Glomerular visceral epithelial cell (primary cell): ENCODE measurements around the gene LARGE1.

Experiments
- DNase-seq: peaks from one replicate; pipeline ENCODE4 v3.0.0-alpha.2; 2016; ENCODE audit errors: extremely low spot score

LARGE1 gene

DNA sequence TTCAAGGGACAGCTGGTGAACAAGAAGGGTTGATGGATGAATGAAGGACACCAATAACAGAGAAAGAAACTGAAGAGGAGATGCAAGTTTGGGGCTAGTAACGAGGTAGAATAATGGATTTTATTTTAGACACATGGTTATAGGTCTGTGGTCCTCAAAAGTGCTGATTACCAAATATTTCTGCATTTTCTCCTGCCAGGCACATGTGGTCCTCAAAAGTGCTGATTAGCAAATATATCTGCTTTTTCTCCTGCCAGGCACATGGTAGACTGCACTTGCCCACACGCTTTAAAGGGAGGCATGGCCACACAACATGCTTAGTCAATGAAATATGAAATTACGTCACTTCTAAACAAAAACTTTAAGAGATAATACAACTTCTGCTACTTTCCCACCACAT is 489.0 kb downstream of the LARGE1 start:
- DNase-seq, result no peak

DNA sequence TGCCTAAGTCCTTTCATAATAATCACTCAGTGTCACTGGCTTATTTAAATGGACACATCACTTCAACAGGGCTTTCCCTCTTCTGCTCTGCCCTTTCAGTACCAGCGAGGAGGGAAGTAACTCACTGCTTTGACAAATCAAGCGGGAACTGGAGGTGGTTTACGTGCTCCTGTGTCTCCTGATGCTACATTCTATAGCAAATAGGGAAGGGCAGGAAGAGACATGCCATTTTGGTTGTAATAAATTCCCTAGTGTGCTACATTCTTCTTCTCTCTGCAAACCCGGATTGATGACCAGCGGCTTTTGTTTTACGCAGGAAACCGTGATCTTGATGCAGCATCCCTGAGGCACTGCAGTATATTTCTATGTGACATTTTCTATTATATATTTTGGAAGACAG is 491.0 kb downstream of the LARGE1 start:
- DNase-seq, result no peak

DNA sequence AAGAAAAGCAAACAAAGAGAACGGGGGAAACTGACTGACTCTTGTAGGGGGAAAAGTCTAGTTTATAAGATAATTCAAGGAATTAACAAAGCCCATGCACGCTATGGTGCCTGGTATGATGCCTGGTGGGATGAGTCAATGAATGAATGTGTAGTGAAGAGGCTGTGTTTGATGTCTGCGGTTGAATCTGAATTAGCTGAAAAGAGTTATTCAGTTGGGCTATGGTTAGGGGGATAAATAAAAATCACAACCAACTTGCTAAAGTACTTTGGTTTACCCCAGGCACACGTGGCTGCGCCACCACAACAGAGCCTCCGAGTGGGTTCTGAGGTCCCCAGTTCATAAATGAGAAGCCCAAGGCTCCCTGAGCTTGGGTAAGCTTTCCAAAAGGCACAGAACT is 492.8 kb downstream of the LARGE1 start:
- no peak for DNase-seq

DNA sequence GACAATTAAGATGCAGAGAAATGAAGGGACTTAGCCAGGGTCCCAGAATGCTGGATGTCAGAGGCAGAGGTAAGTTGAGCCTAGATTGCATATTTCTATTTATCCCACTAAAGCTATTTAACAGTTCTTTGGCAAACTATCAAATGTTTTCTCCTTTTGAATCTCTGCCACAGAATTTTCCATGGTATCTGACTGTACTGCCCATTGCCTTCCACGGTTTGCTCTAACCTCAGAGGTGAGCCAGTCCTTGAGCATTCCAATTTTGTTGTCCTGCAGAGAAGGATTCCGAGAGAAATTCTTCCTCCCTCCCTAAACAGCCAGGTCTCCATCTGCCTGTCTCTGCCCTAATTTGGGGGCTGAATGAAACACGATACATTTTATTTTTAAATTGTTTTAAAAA is 493.8 kb downstream of the LARGE1 start:
- DNase-seq, result no peak

DNA sequence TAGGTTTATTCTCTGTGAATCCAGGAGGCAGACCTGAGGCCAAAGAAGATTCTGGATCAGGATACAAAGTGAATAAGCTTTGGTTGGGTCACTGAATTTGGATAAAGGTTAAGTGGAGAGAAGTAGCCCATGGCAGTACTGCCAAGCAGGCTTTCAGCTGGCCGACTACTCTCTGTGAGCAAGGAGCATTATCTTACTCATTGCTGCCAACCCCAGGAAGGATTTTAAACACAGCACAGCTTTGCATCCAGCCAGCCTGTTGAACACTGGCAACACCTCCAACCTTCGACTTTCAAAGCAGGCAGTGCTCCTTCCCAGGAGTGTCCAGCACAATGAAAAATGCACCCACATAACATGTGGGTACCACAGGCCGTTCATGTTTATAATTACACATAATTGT is 498.4 kb downstream of the LARGE1 start:
- no peak for DNase-seq

DNA sequence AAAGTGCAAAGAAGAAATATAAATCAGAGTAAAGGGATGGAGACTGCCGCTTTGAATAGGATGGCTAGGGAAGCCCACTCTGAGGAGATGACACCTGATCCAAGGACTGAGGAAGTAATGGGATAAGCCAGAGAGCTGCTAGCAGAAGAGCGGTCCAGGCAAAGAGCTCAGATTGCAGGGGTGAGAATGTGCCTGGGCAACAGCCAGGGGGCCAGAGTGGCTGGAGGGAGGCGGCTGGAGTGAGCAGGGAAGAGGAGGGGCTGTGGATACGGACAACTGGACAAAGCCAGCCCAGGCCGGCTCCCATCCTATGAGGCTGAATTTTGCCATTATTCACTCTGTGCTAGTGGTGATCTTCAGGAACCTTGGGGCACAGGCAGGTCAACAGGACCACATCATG is 501.8 kb downstream of the LARGE1 start:
- DNase-seq, result no peak

DNA sequence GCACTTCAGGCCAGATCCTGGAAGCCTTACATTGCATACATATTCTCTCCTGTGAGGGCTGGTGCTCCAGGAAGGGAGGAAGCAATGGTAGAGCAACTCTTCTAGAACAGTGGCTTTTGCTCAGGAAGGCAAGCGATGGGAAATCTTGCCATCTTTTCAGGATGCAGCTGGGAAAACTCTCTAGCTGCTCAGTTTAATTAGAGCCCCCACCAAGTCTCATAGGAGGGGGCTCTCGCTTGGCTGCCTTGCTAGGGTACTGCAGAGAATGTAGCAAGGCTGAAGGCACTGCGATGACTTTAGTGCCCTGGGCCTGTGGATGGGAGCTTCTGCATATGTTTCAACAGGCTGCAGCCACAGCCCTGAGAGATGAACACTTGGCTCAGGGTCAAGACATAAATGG is 504.9 kb downstream of the LARGE1 start:
- DNase-seq, result no peak

DNA sequence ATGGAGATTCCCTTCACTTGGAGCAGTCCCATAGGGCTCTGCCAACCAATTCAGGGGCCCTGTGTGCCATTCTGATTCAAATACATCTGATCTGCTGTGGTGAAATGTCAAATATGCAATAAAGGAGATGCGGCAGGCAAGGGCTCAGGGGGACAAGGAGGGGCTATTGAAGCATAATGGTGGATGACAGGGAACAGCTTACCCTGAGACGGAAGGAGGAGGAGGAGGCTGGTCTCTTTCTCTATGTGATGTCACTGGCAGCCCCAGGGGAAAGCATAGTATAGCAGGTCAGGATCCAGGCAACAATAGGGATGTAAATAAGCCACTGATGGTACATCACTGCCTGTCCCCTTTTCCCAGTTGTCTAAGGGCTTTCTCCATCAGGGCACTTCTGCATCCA is 511.2 kb downstream of the LARGE1 start:
- DNase-seq, result no peak

DNA sequence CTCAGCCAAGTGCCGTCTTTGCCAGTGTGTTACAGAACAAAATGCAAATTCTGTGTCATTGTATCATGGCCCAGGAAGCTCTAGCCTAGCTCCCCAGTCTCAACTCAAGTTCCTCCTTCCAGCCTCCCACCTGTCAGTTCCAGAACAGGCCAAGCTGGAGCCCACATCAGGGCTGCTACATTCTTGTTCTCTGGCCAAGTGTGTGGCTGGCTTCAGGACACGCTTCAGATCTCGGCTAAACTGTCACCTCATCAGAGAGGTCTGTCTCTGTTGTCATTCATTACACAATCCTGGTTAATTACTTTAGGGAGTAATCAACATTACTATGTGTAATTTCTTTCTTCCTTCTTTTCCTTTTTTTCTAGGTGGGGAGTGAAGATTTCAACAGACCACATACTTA is 515.1 kb downstream of the LARGE1 start:
- DNase-seq, result peak; percentile 81

DNA sequence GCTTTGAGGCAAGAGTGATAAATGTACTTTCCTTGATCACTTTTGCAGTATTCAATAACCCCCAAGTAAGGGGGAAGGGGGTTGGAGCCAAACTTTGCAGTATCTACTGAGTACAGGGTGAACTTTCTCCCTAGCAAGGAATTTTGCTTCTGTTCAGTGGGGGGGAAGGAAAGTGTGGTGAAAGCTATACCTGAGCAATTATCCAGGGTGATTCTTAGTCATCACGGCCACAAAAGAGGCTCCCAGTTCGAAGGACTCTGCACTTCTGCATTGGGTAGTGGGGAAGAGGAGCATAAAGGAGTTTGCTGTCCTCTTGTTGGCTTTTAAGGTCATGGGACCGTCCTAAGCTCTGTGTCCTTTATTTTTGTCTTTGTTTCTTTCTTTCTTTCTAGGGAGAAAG is 515.6 kb downstream of the LARGE1 start:
- DNase-seq, result peak; percentile 56

DNA sequence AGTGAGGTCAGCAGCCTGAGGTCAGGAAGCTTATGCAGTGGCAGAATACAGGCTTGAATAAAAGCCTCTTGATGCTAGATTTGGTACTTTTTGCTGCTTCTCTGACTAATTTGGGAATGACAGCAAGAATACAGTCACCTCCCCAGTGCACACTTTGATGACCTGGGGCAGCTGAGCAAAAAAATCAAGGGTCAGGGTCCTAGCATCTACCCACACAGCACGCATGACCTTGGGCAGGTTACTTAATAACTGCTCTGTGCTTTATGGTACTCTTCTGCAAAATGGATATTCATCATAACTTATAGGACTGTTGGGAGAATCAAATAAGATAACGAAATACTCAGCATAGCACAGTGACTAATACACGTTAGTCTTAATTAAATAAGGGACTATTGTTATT is 518.0 kb downstream of the LARGE1 start:
- DNase-seq, result no peak

DNA sequence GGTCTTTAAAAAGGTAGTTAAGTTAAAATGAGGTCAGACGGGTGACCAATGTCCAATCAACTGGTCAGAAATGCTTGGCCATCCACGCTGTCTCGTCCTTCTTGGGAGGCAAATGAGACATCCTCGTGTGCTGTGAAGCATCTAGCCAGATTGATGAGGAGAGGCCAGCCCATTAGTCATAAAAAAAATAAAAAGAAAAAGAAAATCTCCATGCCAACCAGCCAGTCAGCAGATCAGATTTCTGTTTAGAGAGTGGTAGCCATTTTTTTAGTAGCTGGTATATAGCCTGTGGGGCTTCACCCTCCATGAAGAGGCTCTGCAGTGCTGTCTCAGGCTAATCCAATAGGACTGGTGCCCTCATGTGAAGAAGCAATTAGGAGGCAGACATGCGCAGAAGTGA is 519.0 kb downstream of the LARGE1 start:
- peak; percentile 89 for DNase-seq

DNA sequence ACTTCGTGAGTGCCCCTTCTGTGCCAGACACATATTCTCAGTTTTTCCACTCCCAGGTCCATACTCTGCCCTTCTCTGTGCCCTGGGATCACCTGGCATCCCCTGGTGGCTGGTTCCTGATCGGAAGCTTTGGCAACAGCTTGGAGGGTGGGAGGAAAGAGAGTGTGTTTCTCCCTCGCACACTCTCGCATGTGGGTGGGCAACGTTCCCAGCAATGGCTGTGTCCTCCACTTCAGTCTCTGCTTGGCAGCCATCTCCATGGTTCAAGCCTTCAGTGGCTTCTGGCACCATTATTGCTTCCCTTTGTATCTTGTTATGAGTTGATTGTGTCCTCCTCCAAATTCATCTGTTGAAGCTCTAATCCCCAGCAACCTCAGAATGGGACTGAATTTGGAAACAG is 519.4 kb downstream of the LARGE1 start:
- no peak for DNase-seq

DNA sequence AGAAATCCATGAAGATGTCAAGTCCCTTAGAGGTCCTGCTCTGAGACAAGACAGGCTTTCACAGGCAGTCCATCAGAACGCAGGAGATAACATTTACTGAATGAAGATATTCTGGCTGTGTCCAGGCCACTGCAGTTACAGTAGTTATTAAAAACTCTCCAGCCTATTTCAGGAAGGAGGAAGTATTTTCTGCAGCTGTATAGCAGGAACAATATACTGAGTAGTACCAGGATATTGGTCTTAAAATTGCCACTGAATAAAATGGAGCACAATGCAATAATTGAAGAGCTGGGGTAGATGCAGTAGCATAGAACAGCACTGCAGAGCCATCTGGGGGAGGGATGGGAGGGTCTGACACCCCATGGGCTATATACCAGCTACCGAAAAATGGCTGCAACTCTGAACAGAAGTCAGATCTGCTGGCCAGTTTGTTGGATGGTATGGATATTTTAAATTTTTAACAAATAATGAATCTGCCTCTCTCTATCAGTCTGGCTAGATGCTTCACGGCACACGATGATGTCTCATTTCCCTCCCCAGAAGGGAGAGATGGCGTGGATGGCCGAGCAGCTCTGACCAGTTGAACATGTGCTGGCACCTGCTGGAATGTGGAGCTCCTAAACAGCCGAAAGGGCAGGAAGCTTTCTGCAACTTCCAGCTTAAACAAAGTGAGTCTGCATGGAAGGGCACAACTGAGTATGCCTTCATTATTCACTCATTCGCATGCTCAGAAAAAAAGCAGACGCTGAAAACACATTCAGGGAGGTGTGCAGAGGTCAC is 520.0 kb downstream of the LARGE1 start:
- DNase-seq, result peak; percentile 69

DNA sequence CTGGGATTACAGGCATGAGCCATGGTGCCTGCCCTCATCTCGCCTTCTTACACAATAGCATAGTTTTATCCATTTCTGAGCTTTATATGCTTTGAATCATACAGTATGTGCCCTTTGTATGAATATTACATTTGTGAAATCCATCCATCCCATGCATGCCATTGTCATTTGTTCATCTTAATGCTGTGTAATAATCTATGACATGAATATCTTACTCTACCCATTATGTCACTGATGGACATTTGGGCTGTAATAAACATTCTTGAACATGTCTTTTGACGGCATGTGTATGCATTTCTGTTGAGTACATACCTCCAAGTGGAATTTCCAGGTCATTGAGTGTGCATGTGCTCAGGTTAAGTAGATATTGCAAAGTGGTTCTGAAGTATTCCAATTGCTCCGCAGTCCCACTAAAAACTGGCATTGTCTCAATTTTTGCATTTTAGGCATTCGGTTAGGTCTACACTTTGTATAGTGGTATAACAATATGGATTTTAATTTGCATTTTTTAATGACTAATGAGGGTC is 522.8 kb downstream of the LARGE1 start:
- no peak for DNase-seq

DNA sequence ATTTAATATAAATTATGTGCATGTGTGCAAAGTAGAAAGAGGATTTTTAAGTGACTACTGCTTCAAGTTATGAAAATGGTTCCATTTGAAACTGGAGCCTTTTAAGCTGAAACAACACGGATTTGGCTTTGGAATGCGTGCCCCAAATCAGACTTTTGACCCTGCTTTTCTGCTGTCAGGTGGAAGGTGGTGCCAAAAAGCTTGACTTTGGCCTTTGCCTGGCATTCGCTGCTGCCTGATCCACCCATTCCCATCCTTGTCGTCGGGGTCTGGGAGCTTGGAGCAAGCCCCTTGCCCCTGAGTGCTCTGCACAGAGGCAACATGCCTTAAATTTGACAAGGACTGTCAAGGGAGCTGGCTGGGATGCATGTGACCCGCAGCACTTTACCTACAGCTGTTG is 526.8 kb downstream of the LARGE1 start:
- no peak for DNase-seq

DNA sequence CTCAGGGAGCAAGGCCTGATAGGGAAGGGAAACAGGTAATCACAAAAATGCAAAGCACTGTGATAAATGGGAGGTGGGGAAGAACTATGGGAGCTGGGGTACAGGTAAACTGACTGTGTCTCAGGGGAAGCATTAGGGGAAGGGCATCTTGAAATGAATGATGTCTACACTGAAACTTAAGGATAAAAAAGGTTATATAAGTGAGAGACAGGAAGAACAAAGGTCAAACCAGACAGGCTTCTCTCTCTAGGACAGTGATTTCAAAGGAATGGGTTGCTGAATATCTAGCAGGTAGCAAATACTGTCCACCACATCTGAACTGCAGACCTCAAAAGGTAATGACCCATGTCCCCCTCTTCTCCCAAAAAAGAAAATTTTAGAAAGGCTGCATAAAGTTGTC is 529.0 kb downstream of the LARGE1 start:
- DNase-seq, result no peak

DNA sequence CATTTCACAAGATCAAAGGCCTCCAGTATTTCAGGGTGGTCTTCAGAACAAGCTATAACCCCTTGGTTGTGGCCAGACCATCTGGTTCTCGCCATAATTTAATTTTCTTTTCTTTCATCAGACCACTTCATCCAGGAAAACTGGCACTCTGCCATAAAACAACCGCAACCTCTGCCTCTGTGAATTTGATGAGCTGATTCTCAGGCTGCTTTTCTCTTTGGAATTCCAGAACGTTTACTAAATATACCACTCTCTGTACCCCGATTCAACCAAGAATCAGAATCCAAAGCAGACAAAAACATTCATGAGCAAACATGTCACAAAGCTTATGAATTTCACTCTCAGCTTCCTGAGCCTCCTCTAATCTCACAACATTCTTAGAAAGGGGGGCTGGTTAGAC is 530.3 kb downstream of the LARGE1 start:
- peak; percentile 55 for DNase-seq

DNA sequence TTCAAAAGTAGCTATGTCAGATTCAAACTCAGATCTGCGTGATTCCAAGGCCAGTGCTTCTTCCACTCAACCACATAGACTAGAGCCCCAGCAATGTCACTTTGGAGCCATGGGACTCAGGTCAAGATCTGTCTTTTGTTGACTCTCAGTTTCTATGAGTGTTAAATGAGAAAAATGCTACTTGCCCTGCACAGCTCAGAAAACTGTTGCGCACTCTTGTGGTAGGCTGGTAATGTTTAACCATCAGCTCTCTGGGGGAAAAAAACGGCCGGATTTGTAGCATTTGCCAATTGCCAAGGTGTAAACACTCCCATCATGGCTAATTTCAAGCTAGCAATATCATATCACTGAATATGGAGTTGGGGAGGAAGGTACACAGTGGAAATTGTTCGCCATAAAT is 534.0 kb downstream of the LARGE1 start:
- DNase-seq, result no peak

DNA sequence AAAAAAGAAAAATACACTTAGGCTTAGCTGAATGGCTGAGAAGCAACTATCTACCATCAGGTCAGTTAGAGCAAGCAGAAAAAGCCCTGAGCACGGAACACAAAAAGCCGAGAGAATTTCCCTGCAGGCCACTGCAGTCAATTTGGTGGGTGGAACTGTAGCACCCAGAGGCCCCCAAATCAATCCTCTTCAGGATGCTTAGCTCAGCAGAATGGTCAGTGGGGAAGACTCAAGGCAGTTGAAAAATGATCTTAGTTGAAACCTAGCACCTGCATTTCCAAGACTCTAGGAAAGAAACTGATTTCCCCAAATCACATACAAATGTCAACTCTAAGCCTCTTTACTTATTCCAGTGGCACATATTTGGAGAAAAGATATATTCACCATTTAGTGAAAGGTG is 534.7 kb downstream of the LARGE1 start:
- DNase-seq, result no peak

DNA sequence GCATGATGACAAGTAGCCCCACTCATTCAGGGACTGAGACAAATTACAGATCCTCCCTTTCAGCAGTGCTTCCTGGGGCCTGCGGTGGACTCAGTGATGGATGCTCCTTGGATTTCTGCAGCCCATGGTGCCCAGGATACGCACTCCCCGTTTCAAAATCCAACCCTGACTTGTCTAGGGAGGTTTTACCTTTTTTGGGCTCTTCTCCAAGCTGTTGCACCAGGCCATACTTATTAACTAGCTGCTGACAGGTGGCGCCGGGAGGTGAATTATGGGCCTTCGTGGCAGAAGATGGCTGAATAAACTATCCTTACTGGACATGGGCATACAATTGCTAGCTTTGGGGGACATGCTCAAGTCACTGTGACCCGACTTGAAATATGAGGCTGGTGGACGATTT is 537.8 kb downstream of the LARGE1 start:
- no peak for DNase-seq

DNA sequence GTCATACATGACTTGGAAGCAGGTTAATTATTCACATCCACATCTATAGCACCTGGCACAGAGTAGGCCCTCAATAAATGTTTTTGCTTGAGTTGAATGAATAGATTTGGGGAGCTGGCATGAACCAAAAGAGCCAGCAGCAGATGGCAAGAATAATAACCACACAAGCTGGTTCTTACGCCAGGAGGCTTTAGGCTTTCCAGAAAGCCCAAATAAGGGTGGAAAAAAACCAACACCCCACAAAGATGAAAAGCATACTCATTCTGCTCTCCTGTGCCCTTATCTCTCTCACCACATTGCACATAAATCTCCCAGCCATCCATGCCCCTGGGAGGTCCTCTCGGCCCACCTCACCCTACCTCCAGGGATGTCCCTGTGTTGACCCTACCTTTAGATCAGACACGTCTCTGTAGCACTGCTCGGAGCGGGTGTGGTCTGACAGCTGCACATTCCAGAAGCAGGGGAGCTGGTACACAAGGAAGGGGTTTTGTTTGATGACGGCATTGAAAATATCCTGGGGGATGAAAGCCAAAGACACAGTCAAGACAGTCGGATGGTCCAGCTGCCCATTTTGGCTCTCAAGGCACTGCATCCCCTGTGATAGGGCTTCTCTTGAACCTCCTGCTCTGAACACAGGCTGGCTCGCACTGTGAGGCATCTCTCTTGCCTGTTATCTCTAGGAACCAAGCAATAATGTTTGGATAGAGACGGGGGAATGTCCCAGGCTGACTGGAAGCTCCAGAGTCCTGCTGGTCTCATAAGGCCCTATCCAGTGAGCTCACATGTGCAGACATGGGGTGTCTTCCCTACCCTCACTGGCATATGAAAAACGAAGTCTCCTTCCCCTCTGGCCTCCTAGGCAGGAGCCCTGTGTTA is 538.5 kb downstream of the LARGE1 start:
- no peak for DNase-seq
